SK-N-SH treated with all-trans-retinoic acid at 6 μM for 48 hours (cell line): ENCODE measurements around the gene GHRL.

ENCODE experiments used
- ATAC-seq: fragments of 200-7000 bp; cut with Tn5 transposase; 3 replicates; pipeline ENCODE4 v1.9.1; 2020; ENCODE audit warnings: mild to moderate bottlenecking, moderate library complexity
- ARNTL ChIP-seq: fragments of 450-650 bp; formaldehyde crosslinking; IDR thresholded peaks from 2 replicates; pipeline ENCODE4 v1.5.0; 2020; ENCODE audit warnings: low read depth, mild to moderate bottlenecking, moderate library complexity, borderline replicate concordance
- BACH2 ChIP-seq: fragments of 250-450 bp; sonication (Bioruptor Pico); IDR thresholded peaks from 2 replicates; pipeline ENCODE4 v1.9.0; 2021; ENCODE audit warnings: mild to moderate bottlenecking, borderline replicate concordance
- CREB5 ChIP-seq: fragments of 250-450 bp; sonication (Bioruptor Pico); IDR thresholded peaks from 2 replicates; pipeline ENCODE4 v1.5.1; 2020; ENCODE audit warnings: low read depth, mild to moderate bottlenecking, moderate library complexity
- CSDC2 ChIP-seq: fragments of 250-450 bp; sonication (Bioruptor Pico); IDR thresholded peaks from 2 replicates; pipeline ENCODE4 v1.5.0; 2020; ENCODE audit warnings: mild to moderate bottlenecking, moderate library complexity
- CSRNP3 ChIP-seq: fragments of 250-450 bp; sonication (Bioruptor Pico); IDR thresholded peaks from 2 replicates; pipeline ENCODE4 v1.5.1; 2021; ENCODE audit warnings: mild to moderate bottlenecking, moderate library complexity
- ESRRG ChIP-seq: fragments of 250-450 bp; sonication (Bioruptor Pico); IDR thresholded peaks from 2 replicates; pipeline ENCODE4 v1.6.1; 2021; ENCODE audit warnings: mild to moderate bottlenecking
- GLIS3 ChIP-seq: fragments of 250-450 bp; sonication (Bioruptor Pico); IDR thresholded peaks from 2 replicates; pipeline ENCODE4 v1.5.0; 2020; ENCODE audit warnings: mild to moderate bottlenecking, moderate library complexity
- ISL1 ChIP-seq: fragments of 250-450 bp; sonication (Bioruptor Pico); IDR thresholded peaks from 2 replicates; pipeline ENCODE4 v2.1.2; 2022; ENCODE audit warnings: mild to moderate bottlenecking, moderate library complexity
- OSR1 ChIP-seq: fragments of 250-450 bp; sonication (Bioruptor Pico); IDR thresholded peaks from 2 replicates; pipeline ENCODE4 v1.8.0; 2022; ENCODE audit warnings: moderate library complexity, mild to moderate bottlenecking, inconsistent platforms
- PATZ1 ChIP-seq: fragments of 250-450 bp; sonication (Bioruptor Pico); IDR thresholded peaks from 2 replicates; pipeline ENCODE4 v1.8.0; 2020; ENCODE audit warnings: mild to moderate bottlenecking, moderate library complexity, borderline replicate concordance
- POU6F1 ChIP-seq: fragments of 250-450 bp; sonication (Bioruptor Pico); IDR thresholded peaks from 2 replicates; pipeline ENCODE4 v1.8.0; 2021; ENCODE audit warnings: low read depth, mild to moderate bottlenecking, moderate library complexity, borderline replicate concordance
- PPARA ChIP-seq: fragments of 250-450 bp; sonication (Bioruptor Pico); IDR thresholded peaks from 2 replicates; pipeline ENCODE4 v1.5.0; 2020; ENCODE audit warnings: mild to moderate bottlenecking, borderline replicate concordance
- RARB ChIP-seq: fragments of 250-450 bp; sonication (Bioruptor Pico); IDR thresholded peaks from 2 replicates; pipeline ENCODE4 v1.8.0; 2021; ENCODE audit warnings: mild to moderate bottlenecking, moderate library complexity
- SNAI2 ChIP-seq: fragments of 250-450 bp; sonication (Bioruptor Pico); IDR thresholded peaks from 2 replicates; pipeline ENCODE4 v1.5.0; 2020; ENCODE audit warnings: mild to moderate bottlenecking, moderate library complexity
- TCF4 ChIP-seq: fragments of 250-450 bp; sonication (Bioruptor Pico); IDR thresholded peaks from 2 replicates; pipeline ENCODE4 v1.8.0; 2021; ENCODE audit warnings: mild to moderate bottlenecking, moderate library complexity, borderline replicate concordance
- TOX ChIP-seq: fragments of 250-450 bp; sonication (Bioruptor Pico); IDR thresholded peaks from 2 replicates; pipeline ENCODE4 v1.8.0; 2021; ENCODE audit warnings: mild to moderate bottlenecking, moderate library complexity, borderline replicate concordance
- TSHZ2 ChIP-seq: fragments of 250-450 bp; sonication (Bioruptor Pico); IDR thresholded peaks from 2 replicates; pipeline ENCODE4 v1.5.0; 2020; ENCODE audit warnings: mild to moderate bottlenecking, moderate library complexity
- ZFP3 ChIP-seq: fragments of 250-450 bp; sonication (Bioruptor Pico); IDR thresholded peaks from 2 replicates; pipeline ENCODE4 v1.5.0; 2020; ENCODE audit warnings: mild to moderate bottlenecking, moderate library complexity
- ZFP30 ChIP-seq: fragments of 450-650 bp; formaldehyde crosslinking; IDR thresholded peaks from 2 replicates; pipeline ENCODE4 v1.5.0; 2022; ENCODE audit warnings: mild to moderate bottlenecking, moderate library complexity

The GHRL gene

GRCh38 chr3:10245081-10245712 is 47.5 kb downstream of the GHRL start:
- ATAC-seq: no peak
- TF ChIP-seq ZFP3 (CRISPR knock-in tag) (no peak), POU6F1 (CRISPR knock-in tag) (no peak), CSRNP3 (CRISPR knock-in tag) (no peak), PATZ1 (CRISPR knock-in tag) (no peak), CSDC2 (CRISPR knock-in tag) (no peak), TSHZ2 (CRISPR knock-in tag) (no peak), RARB (CRISPR knock-in tag) (no peak), CREB5 (CRISPR knock-in tag) (no peak), ZFP30 (CRISPR knock-in tag) (no peak), SNAI2 (CRISPR knock-in tag) (no peak), ESRRG (CRISPR knock-in tag) (no peak)
- TF ChIP-seq, all 23 proteins: peak for 0

- no peak for ATAC-seq
- TF ChIP-seq SNAI2 (CRISPR knock-in tag) (no peak), OSR1 (no peak), RARB (CRISPR knock-in tag) (no peak), ESRRG (CRISPR knock-in tag) (no peak)
Measured at GRCh38 chr3:10244009-10244408, 48.7 kb downstream of the GHRL start.

- 0 out of 3 replicates have a peak, but pooled peaks have one; percentile 36 for ATAC-seq
- TF ChIP-seq SNAI2 (CRISPR knock-in tag): no peak
- TF ChIP-seq PATZ1 (CRISPR knock-in tag): no peak
- TF ChIP-seq BACH2 (CRISPR knock-in tag): no peak
- TF ChIP-seq ZFP30 (CRISPR knock-in tag): no peak
- TF ChIP-seq GLIS3 (CRISPR knock-in tag): no peak
- no peak for TF ChIP-seq ISL1 (CRISPR knock-in tag)
- TF ChIP-seq CSRNP3 (CRISPR knock-in tag): no peak
- TF ChIP-seq PPARA: no peak
- no peak for TF ChIP-seq TOX (CRISPR knock-in tag)
- TF ChIP-seq TSHZ2 (CRISPR knock-in tag): no peak
- no peak for TF ChIP-seq TCF4
- TF ChIP-seq RARB (CRISPR knock-in tag): no peak
- no peak for TF ChIP-seq ESRRG (CRISPR knock-in tag)
- no peak for TF ChIP-seq ARNTL
Measured at GRCh38 chr3:10242182-10243065, 50.3 kb downstream of the GHRL start.
